C4-2B (cell line): Measurements from ENCODE around the gene SRBD1.

ENCODE experiments used
- ZFX ChIP-seq: fragments of 450-650 bp; IDR thresholded peaks from 2 replicates; pipeline ENCODE4 v1.6.1; 2017
- TF ChIP-seq, protein P1 (sequence below): fragments of 450-650 bp; conservative IDR thresholded peaks from 2 replicates; pipeline ENCODE4 v1.5.1; 2017; ENCODE audit warnings: mild to moderate bottlenecking

DNA sequence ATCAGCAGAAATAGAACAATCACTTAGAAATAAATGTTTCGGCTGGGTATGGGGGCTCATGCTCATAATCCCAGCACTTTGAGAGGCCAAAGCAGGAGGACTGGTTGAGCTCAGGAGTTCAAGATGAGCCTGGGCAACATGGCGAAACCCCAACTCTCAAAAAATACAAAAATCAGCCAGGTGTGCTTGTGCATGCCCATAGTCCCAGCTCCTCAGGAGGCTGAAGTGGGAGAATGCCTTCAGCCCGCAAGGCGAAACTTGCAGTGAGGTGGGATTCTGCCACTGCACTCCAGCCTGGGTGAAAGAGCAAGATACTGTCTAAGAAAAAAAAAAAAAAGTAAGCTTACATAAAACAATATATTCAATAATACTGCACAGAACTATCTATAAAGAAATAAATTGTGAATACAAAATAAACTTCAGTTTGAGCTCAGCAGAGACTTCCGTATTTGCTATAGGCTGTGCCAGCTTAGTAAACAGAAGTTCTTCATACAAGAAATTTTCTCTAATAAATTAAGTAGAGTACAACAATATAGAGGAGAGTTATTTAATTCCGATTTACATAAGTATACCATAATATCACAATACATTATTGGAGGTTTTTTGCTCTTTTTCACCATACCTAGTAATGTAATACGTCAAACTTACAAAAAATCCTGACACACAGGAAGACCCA, 43.6 kb downstream of the SRBD1 start:
- TF ChIP-seq, protein P1, sequence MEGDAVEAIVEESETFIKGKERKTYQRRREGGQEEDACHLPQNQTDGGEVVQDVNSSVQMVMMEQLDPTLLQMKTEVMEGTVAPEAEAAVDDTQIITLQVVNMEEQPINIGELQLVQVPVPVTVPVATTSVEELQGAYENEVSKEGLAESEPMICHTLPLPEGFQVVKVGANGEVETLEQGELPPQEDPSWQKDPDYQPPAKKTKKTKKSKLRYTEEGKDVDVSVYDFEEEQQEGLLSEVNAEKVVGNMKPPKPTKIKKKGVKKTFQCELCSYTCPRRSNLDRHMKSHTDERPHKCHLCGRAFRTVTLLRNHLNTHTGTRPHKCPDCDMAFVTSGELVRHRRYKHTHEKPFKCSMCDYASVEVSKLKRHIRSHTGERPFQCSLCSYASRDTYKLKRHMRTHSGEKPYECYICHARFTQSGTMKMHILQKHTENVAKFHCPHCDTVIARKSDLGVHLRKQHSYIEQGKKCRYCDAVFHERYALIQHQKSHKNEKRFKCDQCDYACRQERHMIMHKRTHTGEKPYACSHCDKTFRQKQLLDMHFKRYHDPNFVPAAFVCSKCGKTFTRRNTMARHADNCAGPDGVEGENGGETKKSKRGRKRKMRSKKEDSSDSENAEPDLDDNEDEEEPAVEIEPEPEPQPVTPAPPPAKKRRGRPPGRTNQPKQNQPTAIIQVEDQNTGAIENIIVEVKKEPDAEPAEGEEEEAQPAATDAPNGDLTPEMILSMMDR, result no peak
- no peak for TF ChIP-seq ZFX
